K562 (cell line): ENCODE measurements around the gene ITPA. TPM values are rescaled to one million over a fixed set of nuclear protein-coding genes. Genes with fewer than 3 reads are reported as not detected.

ENCODE experiments used
- CREM ChIP-seq: IDR thresholded peaks from 2 replicates; pipeline ENCODE4 v1.6.1; 2014; ENCODE audit warnings: antibody characterized with exemption, low read depth
- FOXJ3 ChIP-seq: sonication (generic); formaldehyde crosslinking; IDR thresholded peaks from 2 replicates; pipeline ENCODE4 v1.4.0; 2020; ENCODE audit warnings: mild to moderate bottlenecking, missing genetic modification reagents
- FOXM1 ChIP-seq, 2 experiments: fragments of 450-650 bp in 1 of 2; sonication (generic) in 1 of 2; formaldehyde crosslinking in 1 of 2; IDR thresholded peaks; 2 replicates each; pipeline versions ENCODE4 v1.6.1 to v1.9.0; 2017 to 2022; ENCODE audit warnings: low read depth in 2 of 2, mild to moderate bottlenecking in 2 of 2, missing genetic modification reagents in 1 of 2, moderate library complexity in 1 of 2
- GTF2F1 ChIP-seq: IDR thresholded peaks from 2 replicates; pipeline ENCODE4 v1.6.1; 2011; ENCODE audit warnings: low read depth, low read length, improper control_type of control experiment
- HDAC1 ChIP-seq, 2 experiments: fragments of 450-650 bp; IDR thresholded peaks; 2 replicates each; pipeline ENCODE4 v1.6.1; 2016 to 2017; ENCODE audit warnings: inconsistent platforms in 1 of 2, mild to moderate bottlenecking in 1 of 2, moderate library complexity in 1 of 2
- HOXB6 ChIP-seq: fragments of 250-450 bp; sonication (Bioruptor Pico); IDR thresholded peaks from 2 replicates; pipeline ENCODE4 v1.5.1; 2022; ENCODE audit warnings: mild to moderate bottlenecking, borderline replicate concordance
- KDM2B ChIP-seq: fragments of 250-450 bp; sonication (Bioruptor Pico); IDR thresholded peaks from 2 replicates; pipeline ENCODE4 v1.8.0; 2021; ENCODE audit warnings: mild to moderate bottlenecking, moderate library complexity
- KDM5B ChIP-seq: fragments of 200-600 bp; sonication (generic); IDR thresholded peaks from 2 replicates; pipeline ENCODE4 v1.6.1; 2012; ENCODE audit warnings: low read depth, mild to moderate bottlenecking, moderate library complexity, low read length, control low read depth, inconsistent platforms; ENCODE audit not compliant: insufficient replicate concordance
- MAZ ChIP-seq, 2 experiments: fragments of 450-650 bp in 1 of 2; sonication (generic) in 1 of 2; formaldehyde crosslinking; IDR thresholded peaks in 1 of 2; conservative IDR thresholded peaks in 1 of 2; 2 replicates each; pipeline versions ENCODE4 v1.4.0 to v1.5.0; 2020; ENCODE audit warnings: mild to moderate bottlenecking in 1 of 2, missing genetic modification reagents in 1 of 2
- MCM2 ChIP-seq: fragments of 450-650 bp; IDR thresholded peaks from 2 replicates; pipeline ENCODE4 v1.6.1; 2017; ENCODE audit warnings: low read depth, mild to moderate bottlenecking
- MCM3 ChIP-seq: fragments of 450-650 bp; IDR thresholded peaks from 2 replicates; pipeline ENCODE4 v1.6.1; 2016
- POLR2G ChIP-seq: fragments of 200-400 bp; formaldehyde crosslinking; IDR thresholded peaks from 2 replicates; pipeline ENCODE4 v1.6.1; 2017; ENCODE audit warnings: low read depth, mild to moderate bottlenecking, antibody characterized with exemption, low read length, moderate library complexity
- POLR3A ChIP-seq: IDR thresholded peaks from 2 replicates; pipeline ENCODE4 v1.6.1; 2011; ENCODE audit warnings: borderline replicate concordance, mild to moderate bottlenecking, moderate library complexity; ENCODE audit not compliant: insufficient read length, insufficient read depth; ENCODE audit errors: extremely low read depth
- ZBED1 ChIP-seq: IDR thresholded peaks from 2 replicates; pipeline ENCODE4 v1.6.1; 2014
- ZC3H11A ChIP-seq: IDR thresholded peaks from 2 replicates; pipeline ENCODE4 v1.6.1; 2012; ENCODE audit warnings: low read depth, low read length, improper control_type of control experiment
- ZFP36 ChIP-seq: fragments of 150-350 bp; IDR thresholded peaks from 2 replicates; pipeline ENCODE4 v1.6.1; 2018; ENCODE audit warnings: low read length, low read depth; ENCODE audit not compliant: partially characterized antibody
- ZNF124 ChIP-seq: sonication (generic); formaldehyde crosslinking; IDR thresholded peaks from 2 replicates; pipeline ENCODE4 v1.8.1; 2022; ENCODE audit warnings: missing genetic modification reagents
- ZNF324 ChIP-seq: fragments of 250-450 bp; sonication (Bioruptor Pico); IDR thresholded peaks from 2 replicates; pipeline ENCODE4 v1.4.0; 2020; ENCODE audit warnings: mild to moderate bottlenecking
- polyA plus RNA-seq, 8 experiments: library from polyadenylated mRNA; depleted of rRNA in 4 of 8; stranded (reverse) in 5 of 8; unstranded in 3 of 8; fragments of >200 nt; fragmentation: Nextera tagmentation in 2 of 8; fragmentation: Illumina TruSeq in 1 of 8; extraction: Ambion mirVana in 2 of 8; extraction: Trizol in 1 of 8; gene quantifications; 2 replicates each; pipeline versions ENCODE4 v1.2.1 to v1.2.3, GENCODE V29; 2011 to 2014; ENCODE audit warnings: inconsistent platforms in 1 of 8, missing spikeins in 1 of 8
- total RNA-seq, 7 experiments: library from RNA; depleted of rRNA in 6 of 7; stranded (reverse); fragments of >200 nt in 6 of 7; fragmentation: Illumina TruSeq in 2 of 7; extraction: Trizol in 2 of 7; gene quantifications; 2 replicates each; pipeline versions ENCODE4 v1.2.1 to v1.2.3, GENCODE V29; 2011 to 2021; ENCODE audit warnings: low replicate concordance in 1 of 7
- TF ChIP-seq, protein P1 (sequence below), 2 experiments: IDR thresholded peaks; 2 replicates each; pipeline ENCODE4 v1.6.1; 2011; ENCODE audit warnings: borderline replicate concordance in 1 of 2, control low read depth in 1 of 2, low read depth in 1 of 2, low read length in 1 of 2, mild to moderate bottlenecking in 1 of 2, mixed read lengths in 1 of 2, moderate library complexity in 1 of 2; ENCODE audit not compliant: insufficient read depth in 1 of 2, insufficient read length in 1 of 2, poor library complexity in 1 of 2, severe bottlenecking in 1 of 2; ENCODE audit errors: extremely low read depth in 1 of 2
- TF ChIP-seq, protein P2 (sequence below): fragments of 450-650 bp; IDR thresholded peaks from one replicate; pipeline ENCODE4 v1.6.1; 2018; ENCODE audit warnings: mild to moderate bottlenecking, moderate library complexity; ENCODE audit not compliant: partially characterized antibody
- TF ChIP-seq, protein P3 (sequence below): fragments of 200-800 bp; sonication (Bioruptor generic); IDR thresholded peaks from 2 replicates; pipeline ENCODE4 v1.6.1; 2017; ENCODE audit warnings: missing genetic modification characterization, missing compliant biosample characterization
- TF ChIP-seq, protein P4 (sequence below): fragments of 450-650 bp; IDR thresholded peaks from 2 replicates; pipeline ENCODE4 v1.6.1; 2018; ENCODE audit warnings: mild to moderate bottlenecking, low read depth; ENCODE audit not compliant: partially characterized antibody

Gene ITPA
- total and polyA plus RNA-seq, 9 of the 15 experiments (the other 6 are each of a cell fraction or from before 2014, with no cell fraction given) = 5.0 to 79.7 (median 36.7) TPM

DNA sequence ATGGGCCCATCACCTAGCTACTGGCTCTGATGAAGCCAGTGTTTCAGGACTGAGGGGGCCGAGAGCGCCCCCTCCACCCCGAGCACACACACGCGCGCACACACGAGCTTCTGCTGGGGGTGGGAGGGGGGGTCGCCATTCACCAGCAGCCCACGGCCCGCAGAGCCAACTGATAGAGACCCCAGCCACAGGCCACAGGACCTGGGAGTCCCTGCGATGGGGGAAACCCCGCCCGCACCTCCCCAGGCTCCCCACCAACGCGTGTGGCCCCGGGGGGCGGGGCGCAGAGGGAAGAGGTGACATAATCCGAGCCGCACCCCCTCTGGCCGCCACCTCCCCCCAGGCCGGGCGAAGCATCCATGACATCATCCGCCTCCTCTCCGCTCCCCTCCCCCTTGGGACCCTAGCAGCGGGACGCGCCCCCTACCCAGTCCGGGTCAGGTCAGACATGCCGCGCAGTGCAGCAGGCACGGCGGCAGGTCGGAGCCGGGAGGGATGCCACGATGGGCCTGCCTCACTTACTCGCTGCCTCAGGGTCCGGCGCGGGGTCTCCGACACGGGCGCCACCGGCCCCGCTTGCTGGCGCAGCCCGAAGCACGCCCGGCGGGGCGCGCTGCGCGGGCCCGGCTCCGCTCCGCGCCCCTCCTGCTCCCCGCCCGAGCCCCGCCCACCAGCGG lies 36.2 kb upstream of the ITPA start, which contains the start of gene LZTS3 (continued):
- TF ChIP-seq, protein P1, sequence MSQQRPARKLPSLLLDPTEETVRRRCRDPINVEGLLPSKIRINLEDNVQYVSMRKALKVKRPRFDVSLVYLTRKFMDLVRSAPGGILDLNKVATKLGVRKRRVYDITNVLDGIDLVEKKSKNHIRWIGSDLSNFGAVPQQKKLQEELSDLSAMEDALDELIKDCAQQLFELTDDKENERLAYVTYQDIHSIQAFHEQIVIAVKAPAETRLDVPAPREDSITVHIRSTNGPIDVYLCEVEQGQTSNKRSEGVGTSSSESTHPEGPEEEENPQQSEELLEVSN (IDR thresholded peaks at IDR 0.05; ENCODE audit: borderline replicate concordance in 1 of 2, extremely low read depth in 1 of 2, insufficient read depth in 1 of 2, insufficient read length in 1 of 2, low read depth in 1 of 2, low read length in 1 of 2, poor library complexity in 1 of 2, severe bottlenecking in 1 of 2) = peak in 1 of 2 experiments; percentile 25
- TF ChIP-seq CREM (peak; percentile 53), HDAC1 (IDR thresholded peaks at IDR 0.05) (peak in 1 of 2 experiments; percentile 57; a peak in 1 of 4 replicates), MAZ (CRISPR knock-in tag; conservative IDR thresholded peaks at IDR 0.05 in 1 of 2, IDR thresholded peaks at IDR 0.05 in 1 of 2) (peak in 1 of 2 experiments; percentile 31; a peak in 2 of 4 replicates), HOXB6 (CRISPR knock-in tag) (no peak), ZNF124 (CRISPR knock-in tag) (no peak), GTF2F1 (no peak), MCM3 (no peak), KDM5B (peak; percentile 38), FOXJ3 (CRISPR knock-in tag) (no peak), FOXM1 (IDR thresholded peaks at IDR 0.05; ENCODE audit: low read depth) (no peak), FOXM1 (CRISPR knock-in tag; IDR thresholded peaks at IDR 0.05; ENCODE audit: low read depth) (no peak; the same call in 1 of the 2 replicates), ZNF324 (no peak), POLR3A (no peak), MCM2 (no peak), KDM2B (CRISPR knock-in tag) (no peak), ZBED1 (no peak), ZC3H11A (no peak), POLR2G (peak; percentile 62), ZFP36 (no peak)
- TF ChIP-seq, protein P2, sequence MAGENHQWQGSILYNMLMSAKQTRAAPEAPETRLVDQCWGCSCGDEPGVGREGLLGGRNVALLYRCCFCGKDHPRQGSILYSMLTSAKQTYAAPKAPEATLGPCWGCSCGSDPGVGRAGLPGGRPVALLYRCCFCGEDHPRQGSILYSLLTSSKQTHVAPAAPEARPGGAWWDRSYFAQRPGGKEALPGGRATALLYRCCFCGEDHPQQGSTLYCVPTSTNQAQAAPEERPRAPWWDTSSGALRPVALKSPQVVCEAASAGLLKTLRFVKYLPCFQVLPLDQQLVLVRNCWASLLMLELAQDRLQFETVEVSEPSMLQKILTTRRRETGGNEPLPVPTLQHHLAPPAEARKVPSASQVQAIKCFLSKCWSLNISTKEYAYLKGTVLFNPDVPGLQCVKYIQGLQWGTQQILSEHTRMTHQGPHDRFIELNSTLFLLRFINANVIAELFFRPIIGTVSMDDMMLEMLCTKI = no peak
- TF ChIP-seq, protein P3, sequence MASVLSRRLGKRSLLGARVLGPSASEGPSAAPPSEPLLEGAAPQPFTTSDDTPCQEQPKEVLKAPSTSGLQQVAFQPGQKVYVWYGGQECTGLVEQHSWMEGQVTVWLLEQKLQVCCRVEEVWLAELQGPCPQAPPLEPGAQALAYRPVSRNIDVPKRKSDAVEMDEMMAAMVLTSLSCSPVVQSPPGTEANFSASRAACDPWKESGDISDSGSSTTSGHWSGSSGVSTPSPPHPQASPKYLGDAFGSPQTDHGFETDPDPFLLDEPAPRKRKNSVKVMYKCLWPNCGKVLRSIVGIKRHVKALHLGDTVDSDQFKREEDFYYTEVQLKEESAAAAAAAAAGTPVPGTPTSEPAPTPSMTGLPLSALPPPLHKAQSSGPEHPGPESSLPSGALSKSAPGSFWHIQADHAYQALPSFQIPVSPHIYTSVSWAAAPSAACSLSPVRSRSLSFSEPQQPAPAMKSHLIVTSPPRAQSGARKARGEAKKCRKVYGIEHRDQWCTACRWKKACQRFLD (CRISPR knock-in tag) = peak; percentile 32; the same call in 1 of the 2 replicates
- TF ChIP-seq, protein P4, sequence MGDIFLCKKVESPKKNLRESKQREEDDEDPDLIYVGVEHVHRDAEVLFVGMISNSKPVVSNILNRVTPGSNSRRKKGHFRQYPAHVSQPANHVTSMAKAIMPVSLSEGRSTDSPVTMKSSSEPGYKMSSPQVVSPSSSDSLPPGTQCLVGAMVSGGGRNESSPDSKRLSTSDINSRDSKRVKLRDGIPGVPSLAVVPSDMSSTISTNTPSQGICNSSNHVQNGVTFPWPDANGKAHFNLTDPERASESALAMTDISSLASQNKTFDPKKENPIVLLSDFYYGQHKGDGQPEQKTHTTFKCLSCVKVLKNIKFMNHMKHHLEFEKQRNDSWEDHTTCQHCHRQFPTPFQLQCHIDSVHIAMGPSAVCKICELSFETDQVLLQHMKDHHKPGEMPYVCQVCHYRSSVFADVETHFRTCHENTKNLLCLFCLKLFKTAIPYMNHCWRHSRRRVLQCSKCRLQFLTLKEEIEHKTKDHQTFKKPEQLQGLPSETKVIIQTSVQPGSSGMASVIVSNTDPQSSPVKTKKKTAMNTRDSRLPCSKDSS = no peak
